ENCODE results near the gene TMEM151A.
A peak's percentile ranks its signal among the peaks of the same experiment; 100 is the strongest.

TMEM151A gene

DNA sequence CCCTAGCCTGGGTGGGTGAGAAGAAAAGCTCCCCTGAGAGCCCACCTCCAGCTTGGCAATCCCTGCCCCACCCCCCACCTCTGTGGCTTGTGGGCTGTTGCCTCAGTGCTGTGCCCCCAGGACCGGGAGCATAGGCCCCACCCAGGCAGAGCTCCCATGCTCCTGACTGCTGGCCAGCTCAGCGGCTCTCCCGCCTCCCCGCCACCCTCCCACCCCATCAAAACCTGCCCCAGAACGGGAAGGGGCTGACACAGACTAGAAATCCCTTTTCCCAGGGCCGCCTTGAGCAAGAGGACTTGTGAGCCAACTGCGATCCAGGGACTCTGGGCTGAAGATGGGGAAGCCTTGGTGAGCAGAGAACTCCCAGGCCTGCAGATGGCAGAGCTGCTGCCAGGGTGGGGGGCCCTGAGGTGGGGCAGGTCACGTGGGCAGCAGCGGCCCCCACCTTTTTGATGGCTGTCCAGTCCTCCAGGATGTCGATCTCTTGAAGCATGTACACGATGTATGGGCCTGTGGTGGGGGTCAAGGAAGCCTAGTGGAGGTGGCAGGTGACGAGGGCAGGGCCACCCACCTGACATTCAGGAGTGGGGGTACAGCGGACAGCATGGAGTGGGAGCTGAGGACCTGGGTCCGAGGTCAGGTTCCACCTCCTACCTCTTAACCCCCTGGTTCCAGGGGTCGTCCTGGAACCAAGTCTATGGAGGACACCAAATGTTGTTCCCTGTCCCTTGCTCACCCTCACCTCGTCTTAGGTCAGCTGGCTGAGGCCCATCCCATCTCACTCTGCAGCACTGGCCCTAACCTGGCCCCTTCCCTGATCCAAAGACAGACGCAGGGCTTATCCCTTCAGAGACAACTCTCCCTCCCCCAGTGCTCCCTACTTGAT lies 46.8 kb downstream of the TMEM151A start:
- no peak for DNase-seq

DNA sequence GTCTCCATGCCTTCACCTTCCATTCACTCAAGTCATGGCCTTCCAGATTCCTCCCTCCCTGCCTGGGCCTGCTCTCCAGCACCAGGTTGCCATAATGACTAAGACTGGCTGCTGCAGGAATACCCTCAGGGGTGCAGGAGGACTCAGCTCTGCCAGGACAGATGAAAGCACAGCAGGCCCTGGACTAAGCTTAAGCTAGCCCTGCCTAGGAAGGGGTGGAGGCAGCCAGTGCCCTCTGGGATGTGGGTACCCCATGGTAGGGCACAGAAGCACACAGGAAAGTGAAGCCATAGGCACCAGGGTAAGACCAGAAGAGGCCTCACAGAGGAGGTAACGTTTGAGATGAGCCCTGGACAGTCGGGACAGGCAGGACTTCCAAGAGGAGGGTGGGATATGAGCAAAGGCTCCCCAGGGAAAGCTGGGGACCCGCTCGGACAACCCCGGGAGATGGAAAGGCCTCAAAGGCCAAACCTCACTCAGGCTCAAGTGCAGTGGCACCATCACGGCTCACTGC lies 47.5 kb downstream of the TMEM151A start:
- DNase-seq = no peak

DNA sequence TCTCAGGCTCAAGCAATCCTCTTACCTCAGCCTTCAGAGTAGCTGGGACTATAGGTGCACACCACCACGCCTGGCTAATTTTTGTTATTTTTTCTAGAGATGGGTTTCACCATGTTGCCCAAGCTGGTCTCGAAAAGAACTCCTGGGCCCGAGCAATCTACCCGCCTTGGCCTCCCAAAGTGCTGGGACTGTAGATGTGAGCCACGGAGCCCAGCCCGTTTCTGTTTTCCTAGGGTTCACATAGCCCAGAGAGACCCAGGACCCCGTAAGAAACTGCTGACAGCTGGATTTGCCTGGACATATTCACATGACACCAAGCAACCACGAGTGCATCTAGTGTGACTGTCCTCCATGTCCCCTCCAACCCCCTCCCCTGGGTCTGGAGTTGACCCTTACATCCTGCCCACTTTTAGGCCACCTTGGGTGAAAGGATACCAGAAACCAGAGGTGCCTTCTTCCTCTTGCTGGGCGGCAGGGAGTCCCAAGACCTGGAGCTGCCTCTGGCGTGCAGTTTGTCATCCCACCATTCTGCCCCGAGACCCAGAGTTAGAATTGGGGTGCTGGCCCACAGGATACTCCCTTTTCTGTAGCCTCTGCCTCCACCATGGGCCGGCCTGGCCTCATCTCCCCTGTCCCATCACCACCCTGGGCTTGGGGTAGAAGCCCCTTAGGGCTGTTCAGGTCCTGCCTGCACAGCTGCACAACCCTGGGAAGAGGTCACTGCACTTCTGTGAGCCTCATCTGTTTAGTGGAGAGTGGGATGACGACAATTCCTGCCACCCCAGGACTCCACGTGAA lies 48.2 kb downstream of the TMEM151A start:
- no peak for DNase-seq

DNA sequence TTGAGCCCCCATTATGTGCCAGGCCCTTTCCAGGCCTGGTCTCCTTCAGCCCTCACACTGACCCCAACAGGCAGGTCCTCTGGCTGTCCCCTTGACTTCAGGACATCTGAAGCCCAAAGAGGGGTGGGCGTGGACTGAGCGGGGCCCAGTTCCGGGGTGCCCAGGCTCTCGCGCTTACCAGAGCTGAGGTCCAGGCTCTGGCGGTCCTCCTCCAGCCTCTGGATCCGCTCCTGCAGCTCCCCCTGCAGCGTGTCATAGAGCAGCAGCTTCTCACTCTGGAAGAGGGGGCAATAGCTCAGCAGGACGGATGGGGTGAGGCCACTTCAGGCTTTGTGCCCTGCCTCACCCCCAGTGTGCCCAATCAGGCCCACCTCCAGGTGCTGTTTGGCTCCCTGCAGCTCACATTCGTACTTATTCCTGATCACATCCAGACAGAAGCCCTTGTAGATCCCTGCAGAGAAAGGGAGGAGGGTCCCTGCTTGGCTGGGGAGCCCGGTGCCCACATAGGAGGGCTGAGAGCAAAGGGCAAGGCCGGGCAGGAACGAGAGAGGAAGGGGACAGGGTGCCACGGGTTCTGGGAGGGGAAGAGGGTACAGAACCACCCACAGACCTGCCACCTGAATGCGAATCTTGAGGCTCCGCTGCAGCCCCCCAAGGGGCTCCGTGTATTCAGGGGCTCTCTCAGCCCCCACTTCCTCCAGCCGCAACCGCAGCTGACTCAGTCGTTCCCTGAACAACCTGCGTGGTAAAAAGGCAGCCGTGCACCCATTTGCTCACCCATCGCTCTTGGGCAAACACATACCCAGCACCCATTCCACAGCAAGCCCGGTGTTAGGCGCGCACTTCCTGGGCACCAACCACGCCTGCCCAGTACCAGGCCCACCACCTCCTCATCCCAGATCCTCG lies 49.2 kb downstream of the TMEM151A start:
- no peak for DNase-seq

DNA sequence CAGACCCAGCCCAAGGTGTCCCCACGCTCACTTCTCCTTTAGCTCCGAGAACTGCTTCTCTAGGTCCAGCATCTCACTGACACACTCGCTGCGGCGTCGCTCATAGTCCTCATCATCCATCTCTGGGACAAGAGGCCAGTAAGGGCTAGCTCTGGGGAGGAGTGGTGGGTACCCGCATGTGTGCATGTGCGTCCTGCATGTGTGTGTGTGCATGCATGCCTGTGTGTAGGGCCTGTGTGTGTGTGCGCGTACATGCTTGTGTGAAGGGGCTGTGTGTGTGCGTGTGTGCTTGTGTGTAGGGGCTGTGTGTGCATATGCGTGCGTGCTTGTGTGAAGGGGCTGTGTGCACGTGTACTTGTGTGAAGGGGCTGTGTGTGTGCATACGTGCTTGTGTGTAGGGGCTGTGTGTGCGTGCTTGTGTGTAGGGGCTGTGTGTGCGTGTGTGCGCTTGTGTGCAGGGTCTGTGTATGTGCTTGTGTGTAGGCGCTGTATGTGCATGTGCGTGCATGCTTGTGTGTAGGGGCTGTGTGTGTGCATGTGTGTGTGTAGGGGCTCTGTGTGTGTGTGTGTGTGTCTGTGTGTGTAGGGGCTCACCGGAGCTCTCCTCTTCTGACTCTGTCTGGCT lies 49.9 kb downstream of the TMEM151A start:
- no peak for DNase-seq

DNA sequence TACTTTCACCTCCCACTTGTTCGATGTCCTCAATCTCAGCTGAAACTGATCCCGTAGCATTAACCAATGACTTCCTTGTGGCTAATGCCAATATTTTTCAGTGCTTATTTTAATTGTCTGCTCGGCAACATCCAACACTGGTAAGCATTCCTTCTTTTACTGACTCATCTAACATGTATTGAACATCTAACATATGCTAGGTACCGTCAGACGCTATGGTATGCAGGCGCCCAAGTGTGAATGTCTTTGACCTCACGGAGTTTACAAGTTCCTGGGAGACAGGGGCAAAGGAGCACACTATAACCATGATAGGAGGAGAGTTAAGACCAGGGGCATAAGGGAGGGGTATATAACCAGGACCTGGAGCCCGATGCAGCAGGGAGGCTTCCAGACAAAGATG lies 51.5 kb downstream of the TMEM151A start:
- no peak for DNase-seq

DNA sequence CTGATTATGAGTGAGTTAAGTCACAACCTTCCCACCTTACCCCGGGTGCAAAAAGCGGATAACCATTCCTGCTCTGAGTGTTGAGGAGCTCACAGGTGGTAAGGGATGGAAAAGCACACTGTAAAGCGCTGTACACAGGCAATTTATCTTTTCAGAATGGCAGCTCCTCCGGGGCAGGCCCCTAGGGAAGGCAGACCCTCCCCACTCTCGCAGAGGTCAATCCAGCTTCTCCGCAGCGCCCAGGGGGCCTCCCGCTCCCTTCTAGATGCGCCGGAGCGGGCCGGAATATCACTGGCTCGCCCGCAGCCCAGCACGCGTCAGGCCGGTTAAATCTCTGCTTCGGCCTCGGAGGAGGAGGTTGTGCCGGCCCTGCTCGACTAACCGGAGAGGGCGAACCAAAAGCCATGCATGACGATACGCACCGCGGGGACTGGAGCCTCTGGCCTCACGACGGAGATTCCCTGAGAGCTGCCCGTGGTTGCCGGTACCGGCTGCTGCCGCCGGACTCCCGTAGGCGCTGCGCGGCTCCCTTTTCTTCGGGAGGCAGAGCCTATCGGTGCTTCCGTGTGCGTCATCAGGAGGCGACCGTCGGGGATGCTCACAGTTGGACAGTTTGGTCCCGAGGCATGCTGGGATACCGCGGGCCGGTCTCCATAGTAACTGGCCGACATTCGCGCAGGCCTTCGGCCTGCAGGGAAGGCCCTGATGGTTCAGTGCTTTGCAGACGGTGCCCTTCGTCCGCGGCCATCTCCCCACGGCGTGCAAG lies 53.0 kb downstream of the TMEM151A start, which contains the start of gene BRMS1:
Gene BRMS1 (minus strand): TSS at position 555 of the 766 bp plus-strand sequence. CDS start 2,870 bp downstream, outside the sequence.
- DNase-seq = peak; percentile 93 to 98

DNA sequence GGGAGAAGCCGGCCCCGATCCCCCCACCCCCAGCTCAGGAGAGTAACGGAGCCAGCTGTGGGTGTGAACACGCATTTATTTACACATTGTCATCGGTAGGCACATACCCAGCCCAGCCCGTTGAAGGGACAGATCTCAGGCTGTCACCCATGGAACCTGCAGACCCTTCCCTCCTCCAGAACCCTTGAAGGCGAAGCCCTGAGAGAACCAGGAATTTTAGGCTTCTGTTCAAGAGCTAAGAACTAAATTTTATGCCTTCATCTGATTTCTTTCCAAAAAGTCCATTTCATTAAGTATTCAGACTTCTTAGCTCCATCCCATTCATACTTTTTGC lies 53.6 kb downstream of the TMEM151A start:
- no peak for DNase-seq
